PC-3 (cell line): ENCODE data around the gene MAP3K5.

Source experiments
- EZH2phosphoT487 ChIP-seq: fragments of 300-600 bp; sonication (generic); IDR thresholded peaks from 2 replicates; pipeline ENCODE4 v1.6.1; 2018; ENCODE audit warnings: mild to moderate bottlenecking, antibody characterized with exemption, low read length, borderline replicate concordance
- TF ChIP-seq, protein P1 (sequence below): fragments of 300-600 bp; sonication (generic); conservative IDR thresholded peaks from 2 replicates; pipeline ENCODE4 v1.5.1; 2017; ENCODE audit warnings: antibody characterized with exemption, low read depth, mild to moderate bottlenecking, low read length

- TF ChIP-seq, protein P1, sequence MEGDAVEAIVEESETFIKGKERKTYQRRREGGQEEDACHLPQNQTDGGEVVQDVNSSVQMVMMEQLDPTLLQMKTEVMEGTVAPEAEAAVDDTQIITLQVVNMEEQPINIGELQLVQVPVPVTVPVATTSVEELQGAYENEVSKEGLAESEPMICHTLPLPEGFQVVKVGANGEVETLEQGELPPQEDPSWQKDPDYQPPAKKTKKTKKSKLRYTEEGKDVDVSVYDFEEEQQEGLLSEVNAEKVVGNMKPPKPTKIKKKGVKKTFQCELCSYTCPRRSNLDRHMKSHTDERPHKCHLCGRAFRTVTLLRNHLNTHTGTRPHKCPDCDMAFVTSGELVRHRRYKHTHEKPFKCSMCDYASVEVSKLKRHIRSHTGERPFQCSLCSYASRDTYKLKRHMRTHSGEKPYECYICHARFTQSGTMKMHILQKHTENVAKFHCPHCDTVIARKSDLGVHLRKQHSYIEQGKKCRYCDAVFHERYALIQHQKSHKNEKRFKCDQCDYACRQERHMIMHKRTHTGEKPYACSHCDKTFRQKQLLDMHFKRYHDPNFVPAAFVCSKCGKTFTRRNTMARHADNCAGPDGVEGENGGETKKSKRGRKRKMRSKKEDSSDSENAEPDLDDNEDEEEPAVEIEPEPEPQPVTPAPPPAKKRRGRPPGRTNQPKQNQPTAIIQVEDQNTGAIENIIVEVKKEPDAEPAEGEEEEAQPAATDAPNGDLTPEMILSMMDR: no peak
- TF ChIP-seq EZH2phosphoT487: no peak
Observed at GRCh38 chr6:136764517-136764993, 27.7 kb downstream of the MAP3K5 start.
